Measurements from ENCODE around the gene DOK4. TPM values are rescaled to one million over a fixed set of nuclear protein-coding genes. Genes with fewer than 3 reads are reported as not detected.

Gene DOK4
- total RNA-seq, 1 donor from 2014 or later = 19.4 TPM

DNA sequence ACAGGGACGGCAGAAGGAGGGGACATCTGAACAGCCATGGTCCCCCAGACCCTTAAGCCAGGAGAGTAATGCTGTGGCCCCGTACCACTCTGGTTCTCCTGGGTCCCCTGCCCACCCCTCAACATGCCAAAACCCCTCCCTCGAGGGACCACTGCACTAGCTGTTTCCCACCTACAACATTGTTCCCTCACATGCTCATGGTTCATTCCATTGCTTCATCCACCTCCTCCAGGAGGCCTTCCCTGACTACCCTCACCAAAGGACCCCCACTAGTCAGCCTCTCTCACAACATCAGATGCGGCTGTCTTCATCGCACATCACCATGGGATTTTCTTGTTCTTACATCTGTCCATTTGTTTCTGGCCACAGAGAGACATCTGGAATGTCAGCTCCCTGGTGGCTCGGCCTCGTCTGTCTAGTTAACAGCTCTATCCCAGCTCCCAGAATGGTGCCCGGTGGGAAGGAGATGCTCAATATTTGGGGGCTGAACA is 1.7 kb downstream of the DOK4 start:
- Histone ChIP-seq H3K4me1 (peaks cover 55% of the 10 kb centered on the region), H3K36me3 (no peaks in the 10 kb centered on the region), H3K27me3 (no peaks in the 10 kb centered on the region), H3K9me3 (no peaks in the 10 kb centered on the region), H3K27ac (peak overlapping the region; percentile 77), H3K4me3 (peak overlapping the region in 1 of 2 donors; percentile 93)
- DNase-seq (ENCODE audit: extremely low spot score in 2 of 2) = no peak
- intact Hi-C loops (cut with DNase I) = loop anchor here (5.0 kb wide), 1 partner anchor 33 kb away; no protein-coding TSS in a partner anchor
- no peak for TF ChIP-seq POLR2AphosphoS5 (IDR thresholded peaks at IDR 0.05; ENCODE audit: insufficient read depth in 1 of 2, low read depth in 1 of 2)
- no peak for TF ChIP-seq POLR2A (IDR thresholded peaks at IDR 0.05)
- TF ChIP-seq, protein P1, sequence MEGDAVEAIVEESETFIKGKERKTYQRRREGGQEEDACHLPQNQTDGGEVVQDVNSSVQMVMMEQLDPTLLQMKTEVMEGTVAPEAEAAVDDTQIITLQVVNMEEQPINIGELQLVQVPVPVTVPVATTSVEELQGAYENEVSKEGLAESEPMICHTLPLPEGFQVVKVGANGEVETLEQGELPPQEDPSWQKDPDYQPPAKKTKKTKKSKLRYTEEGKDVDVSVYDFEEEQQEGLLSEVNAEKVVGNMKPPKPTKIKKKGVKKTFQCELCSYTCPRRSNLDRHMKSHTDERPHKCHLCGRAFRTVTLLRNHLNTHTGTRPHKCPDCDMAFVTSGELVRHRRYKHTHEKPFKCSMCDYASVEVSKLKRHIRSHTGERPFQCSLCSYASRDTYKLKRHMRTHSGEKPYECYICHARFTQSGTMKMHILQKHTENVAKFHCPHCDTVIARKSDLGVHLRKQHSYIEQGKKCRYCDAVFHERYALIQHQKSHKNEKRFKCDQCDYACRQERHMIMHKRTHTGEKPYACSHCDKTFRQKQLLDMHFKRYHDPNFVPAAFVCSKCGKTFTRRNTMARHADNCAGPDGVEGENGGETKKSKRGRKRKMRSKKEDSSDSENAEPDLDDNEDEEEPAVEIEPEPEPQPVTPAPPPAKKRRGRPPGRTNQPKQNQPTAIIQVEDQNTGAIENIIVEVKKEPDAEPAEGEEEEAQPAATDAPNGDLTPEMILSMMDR (IDR thresholded peaks at IDR 0.05) = no peak

- DNase-seq (ENCODE audit: extremely low spot score in 2 of 2) = no peak
- intact Hi-C loops (cut with DNase I) = loop anchor here (5.0 kb wide), 1 partner anchor 33 kb away; no protein-coding TSS in a partner anchor
- TF ChIP-seq POLR2A (IDR thresholded peaks at IDR 0.05) (no peak), POLR2AphosphoS5 (IDR thresholded peaks at IDR 0.05; ENCODE audit: insufficient read depth in 1 of 2, low read depth in 1 of 2) (no peak)
- TF ChIP-seq, protein P1 (IDR thresholded peaks at IDR 0.05) = no peak
- Histone ChIP-seq H3K27ac (peak overlapping the region; percentile 36), H3K4me1 (peaks cover 61% of the 10 kb centered on the region), H3K36me3 (no peaks in the 10 kb centered on the region), H3K27me3 (no peaks in the 10 kb centered on the region), H3K4me3 (no peak overlapping the region), H3K9me3 (no peaks in the 10 kb centered on the region)
Measured at GRCh38 chr16:57483725-57484514, 2.4 kb downstream of the DOK4 start.

DNA sequence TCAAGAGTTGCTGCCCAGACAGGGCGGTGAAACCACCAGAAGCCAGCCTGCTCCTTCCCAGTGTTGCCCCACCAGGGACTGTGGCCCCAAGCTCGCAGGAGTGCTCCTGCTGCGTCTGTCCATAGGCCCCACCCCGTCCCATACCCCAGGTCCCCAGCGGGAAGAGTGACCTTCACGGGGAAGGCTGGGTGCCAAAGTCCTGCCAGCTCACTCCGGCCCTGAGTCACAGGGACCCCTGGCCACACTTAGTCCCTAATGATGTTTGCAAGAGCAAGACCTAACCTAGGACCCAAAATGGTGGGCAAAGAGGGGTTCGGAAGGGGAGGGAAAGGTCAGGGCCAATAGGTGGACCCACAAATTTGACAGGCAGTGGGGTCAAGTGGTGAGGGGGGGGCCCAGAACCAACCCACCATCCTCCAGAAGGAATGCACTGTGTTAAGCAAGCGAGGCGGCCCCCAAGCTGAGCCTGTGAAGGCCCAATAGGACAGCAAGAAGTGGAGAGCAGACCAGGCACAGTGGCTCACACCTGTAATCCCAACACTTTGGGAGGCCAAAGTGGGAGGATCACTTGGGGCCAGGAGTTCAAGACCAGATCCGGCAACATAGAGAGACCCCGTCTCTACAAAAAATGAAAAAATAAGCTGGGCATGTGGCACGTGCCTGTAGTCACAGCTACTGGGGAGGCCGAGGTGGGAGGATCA is 3.3 kb downstream of the DOK4 start:
- TF ChIP-seq POLR2A (IDR thresholded peaks at IDR 0.05) (no peak), POLR2AphosphoS5 (IDR thresholded peaks at IDR 0.05; ENCODE audit: insufficient read depth in 1 of 2, low read depth in 1 of 2) (no peak)
- TF ChIP-seq, protein P1 (IDR thresholded peaks at IDR 0.05) = no peak
- no peaks in the 10 kb centered on the region for H3K27me3 ChIP-seq
- H3K4me3 ChIP-seq = no peak overlapping the region
- intact Hi-C loops (cut with DNase I) = loop anchor here (5.0 kb wide), 1 partner anchor 34 kb away; no protein-coding TSS in a partner anchor
- H3K4me1 ChIP-seq = peaks cover 70% of the 10 kb centered on the region
- H3K9me3 ChIP-seq = no peaks in the 10 kb centered on the region
- DNase-seq (ENCODE audit: extremely low spot score in 2 of 2) = no peak
- H3K36me3 ChIP-seq = no peaks in the 10 kb centered on the region
- H3K27ac ChIP-seq = no peak overlapping the region

DNA sequence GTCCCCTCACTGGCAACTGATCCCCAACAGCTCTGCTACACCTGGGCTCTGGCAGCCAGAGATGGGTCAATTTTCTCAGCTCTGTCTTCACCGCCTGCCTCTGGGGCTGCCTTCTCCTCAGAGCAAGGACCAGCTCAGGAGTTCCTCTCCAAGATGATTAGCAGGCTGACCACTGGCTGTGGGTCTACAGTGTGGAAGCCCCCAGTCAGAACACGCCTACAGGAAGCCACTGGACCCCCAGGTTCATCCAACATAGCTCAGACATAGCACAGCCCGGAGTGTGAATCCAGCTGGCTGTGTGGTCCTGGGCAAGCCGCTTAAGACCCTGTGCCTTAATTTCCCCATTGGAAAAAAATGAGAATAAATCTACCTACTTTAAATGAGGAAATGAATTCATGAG is 4.9 kb downstream of the DOK4 start:
- Histone ChIP-seq H3K27me3 (no peaks in the 10 kb centered on the region), H3K4me1 (peaks cover 79% of the 10 kb centered on the region), H3K36me3 (no peaks in the 10 kb centered on the region), H3K27ac (peak overlapping the region; percentile 74), H3K9me3 (no peaks in the 10 kb centered on the region), H3K4me3 (no peak overlapping the region)
- intact Hi-C loops (cut with DNase I) = loop anchor here (5.0 kb wide), 1 partner anchor 36 kb away; no protein-coding TSS in a partner anchor
- TF ChIP-seq POLR2A (IDR thresholded peaks at IDR 0.05) = no peak
- TF ChIP-seq, protein P1 (IDR thresholded peaks at IDR 0.05) = no peak
- no peak for TF ChIP-seq POLR2AphosphoS5 (IDR thresholded peaks at IDR 0.05; ENCODE audit: insufficient read depth in 1 of 2, low read depth in 1 of 2)
- no peak for DNase-seq (ENCODE audit: extremely low spot score in 2 of 2)

Measured in vagina (tissue), 2 donors.